Activated naive CD8-positive, alpha-beta T cell treated with anti-CD3 and anti-CD28 coated beads for 36 hours (primary cell): ENCODE results near the gene DHRS3. TPM values are rescaled to one million over a fixed set of nuclear protein-coding genes. Genes with fewer than 3 reads are reported as not detected.

Source experiments
- DNase-seq: peaks from one replicate; pipeline ENCODE4 v3.0.0; 2021
- H3K27ac Mint-ChIP-seq: one replicate; pipeline ENCODE4 v1.8.0; 2022; ENCODE audit warnings: mild to moderate bottlenecking, moderate library complexity, mixed read lengths
- H3K27me3 Mint-ChIP-seq: one replicate; pipeline ENCODE4 v1.8.0; 2022; ENCODE audit warnings: mild to moderate bottlenecking, mixed read lengths
- H3K36me3 Mint-ChIP-seq: one replicate; pipeline ENCODE4 v1.8.0; 2021; ENCODE audit warnings: mild to moderate bottlenecking, mixed read lengths
- H3K4me1 Mint-ChIP-seq: one replicate; pipeline ENCODE4 v1.8.0; 2021; ENCODE audit warnings: mixed read lengths
- H3K4me3 Mint-ChIP-seq: one replicate; pipeline ENCODE4 v1.8.0; 2022; ENCODE audit warnings: mild to moderate bottlenecking, moderate library complexity, mixed read lengths
- H3K9me3 Mint-ChIP-seq: one replicate; pipeline ENCODE4 v1.8.0; 2022; ENCODE audit warnings: mixed read lengths
- total RNA-seq, 2 experiments: library from RNA; stranded (reverse); gene quantifications; one replicate each; pipeline ENCODE4 v1.2.3, GENCODE V29; 2021

Gene DHRS3
- total RNA-seq, 2 experiments from 2014 or later, result 163 to 167 TPM

GRCh38 chr1:12585951-12586942, 31.8 kb downstream of the DHRS3 start:
- no peak overlapping the region for H3K4me3 Mint-ChIP-seq

GRCh38 chr1:12585536-12585935, 32.5 kb downstream of the DHRS3 start:
- Mint-ChIP-seq H3K9me3 (peaks cover 2% of the 10 kb centered on the region), H3K4me1 (peaks cover 10% of the 10 kb centered on the region), H3K27me3 (no peaks in the 10 kb centered on the region), H3K4me3 (no peak overlapping the region), H3K36me3 (peaks cover 33% of the 10 kb centered on the region), H3K27ac (no peak overlapping the region)
- DNase-seq, result no peak

More at GRCh38 chr1:12585951-12586942, 31.8 kb downstream of the DHRS3 start:
- H3K27me3 Mint-ChIP-seq, result no peaks in the 10 kb centered on the region
- peaks cover 2% of the 10 kb centered on the region for H3K9me3 Mint-ChIP-seq
- peaks cover 40% of the 10 kb centered on the region for H3K36me3 Mint-ChIP-seq
- H3K27ac Mint-ChIP-seq, result no peak overlapping the region
- DNase-seq, result no peak
- peaks cover 12% of the 10 kb centered on the region for H3K4me1 Mint-ChIP-seq

- no peak for DNase-seq
- H3K4me1 Mint-ChIP-seq, result peaks cover 10% of the 10 kb centered on the region
- no peak overlapping the region for H3K27ac Mint-ChIP-seq
- peaks cover 2% of the 10 kb centered on the region for H3K9me3 Mint-ChIP-seq
- peaks cover 36% of the 10 kb centered on the region for H3K36me3 Mint-ChIP-seq
- H3K4me3 Mint-ChIP-seq, result no peak overlapping the region
- no peaks in the 10 kb centered on the region for H3K27me3 Mint-ChIP-seq
Observed at GRCh38 chr1:12584900-12585525, 33.0 kb downstream of the DHRS3 start.

GRCh38 chr1:12583484-12583883, 34.5 kb downstream of the DHRS3 start:
- Mint-ChIP-seq H3K9me3 (peaks cover 2% of the 10 kb centered on the region), H3K27me3 (no peaks in the 10 kb centered on the region), H3K4me1 (peaks cover 10% of the 10 kb centered on the region), H3K4me3 (no peak overlapping the region), H3K27ac (no peak overlapping the region), H3K36me3 (peaks cover 36% of the 10 kb centered on the region)
- no peak for DNase-seq

GRCh38 chr1:12582649-12583048, 35.4 kb downstream of the DHRS3 start:
- no peak overlapping the region for H3K4me3 Mint-ChIP-seq
- no peak for DNase-seq
- peaks cover 2% of the 10 kb centered on the region for H3K9me3 Mint-ChIP-seq
- H3K36me3 Mint-ChIP-seq, result peaks cover 34% of the 10 kb centered on the region
- no peaks in the 10 kb centered on the region for H3K27me3 Mint-ChIP-seq
- peaks cover 5% of the 10 kb centered on the region for H3K4me1 Mint-ChIP-seq
- H3K27ac Mint-ChIP-seq, result no peak overlapping the region

- Mint-ChIP-seq H3K27ac (no peak overlapping the region), H3K36me3 (peaks cover 42% of the 10 kb centered on the region)
Observed at GRCh38 chr1:12581179-12581578, 36.8 kb downstream of the DHRS3 start.

GRCh38 chr1:12580054-12580887, 37.7 kb downstream of the DHRS3 start:
- peaks cover 2% of the 10 kb centered on the region for H3K9me3 Mint-ChIP-seq
- no peak for DNase-seq
- no peaks in the 10 kb centered on the region for H3K27me3 Mint-ChIP-seq
- H3K27ac Mint-ChIP-seq, result peak overlapping the region; percentile 49
- H3K36me3 Mint-ChIP-seq, result peaks cover 44% of the 10 kb centered on the region
- H3K4me3 Mint-ChIP-seq, result no peak overlapping the region
- peaks cover 3% of the 10 kb centered on the region for H3K4me1 Mint-ChIP-seq

More at GRCh38 chr1:12581179-12581578, 36.8 kb downstream of the DHRS3 start:
- Mint-ChIP-seq H3K4me1 (peaks cover 3% of the 10 kb centered on the region), H3K27me3 (no peaks in the 10 kb centered on the region), H3K4me3 (no peak overlapping the region), H3K9me3 (peaks cover 2% of the 10 kb centered on the region)
- DNase-seq, result no peak

- H3K36me3 Mint-ChIP-seq, result peaks cover 53% of the 10 kb centered on the region
- H3K9me3 Mint-ChIP-seq, result peaks cover 2% of the 10 kb centered on the region
- peaks cover 3% of the 10 kb centered on the region for H3K4me1 Mint-ChIP-seq
- no peaks in the 10 kb centered on the region for H3K27me3 Mint-ChIP-seq
- DNase-seq, result no peak
- no peak overlapping the region for H3K4me3 Mint-ChIP-seq
- no peak overlapping the region for H3K27ac Mint-ChIP-seq
Observed at GRCh38 chr1:12578860-12579422, 39.1 kb downstream of the DHRS3 start.

- Mint-ChIP-seq H3K27me3 (no peaks in the 10 kb centered on the region), H3K4me1 (peaks cover 3% of the 10 kb centered on the region), H3K9me3 (no peaks in the 10 kb centered on the region), H3K27ac (no peak overlapping the region), H3K36me3 (peaks cover 55% of the 10 kb centered on the region), H3K4me3 (no peak overlapping the region)
- no peak for DNase-seq
Observed at GRCh38 chr1:12577020-12577419, 41.0 kb downstream of the DHRS3 start.

- Mint-ChIP-seq H3K9me3 (no peaks in the 10 kb centered on the region), H3K4me3 (no peak overlapping the region), H3K27me3 (no peaks in the 10 kb centered on the region), H3K27ac (peak overlapping the region; percentile 73), H3K36me3 (peaks cover 61% of the 10 kb centered on the region), H3K4me1 (peaks cover 3% of the 10 kb centered on the region)
- no peak for DNase-seq
Observed at GRCh38 chr1:12574757-12575139, 43.3 kb downstream of the DHRS3 start.

- no peak for DNase-seq
- no peaks in the 10 kb centered on the region for H3K27me3 Mint-ChIP-seq
- H3K4me1 Mint-ChIP-seq, result peaks cover 3% of the 10 kb centered on the region
- H3K27ac Mint-ChIP-seq, result peak overlapping the region; percentile 57
- H3K9me3 Mint-ChIP-seq, result no peaks in the 10 kb centered on the region
- H3K36me3 Mint-ChIP-seq, result peaks cover 61% of the 10 kb centered on the region
- no peak overlapping the region for H3K4me3 Mint-ChIP-seq
Observed at GRCh38 chr1:12573015-12573825, 44.8 kb downstream of the DHRS3 start.

GRCh38 chr1:12572522-12572921, 45.5 kb downstream of the DHRS3 start:
- Mint-ChIP-seq H3K27me3 (no peaks in the 10 kb centered on the region), H3K4me3 (no peak overlapping the region), H3K9me3 (no peaks in the 10 kb centered on the region), H3K36me3 (peaks cover 61% of the 10 kb centered on the region), H3K4me1 (peaks cover 3% of the 10 kb centered on the region), H3K27ac (peak overlapping the region; percentile 62)
- DNase-seq, result no peak

- Mint-ChIP-seq H3K4me1 (peaks cover 3% of the 10 kb centered on the region), H3K27me3 (no peaks in the 10 kb centered on the region), H3K36me3 (peaks cover 70% of the 10 kb centered on the region), H3K9me3 (no peaks in the 10 kb centered on the region), H3K4me3 (no peak overlapping the region), H3K27ac (peak overlapping the region; percentile 52)
- DNase-seq, result no peak
Observed at GRCh38 chr1:12570291-12570690, 47.7 kb downstream of the DHRS3 start.
